HG03457 (cell line): ENCODE data around the gene C8B.

ENCODE experiments used
- ATAC-seq: cut with Tn5 transposase; IDR thresholded peaks from one replicate; pipeline ENCODE4 v1.9.1; 2021; ENCODE audit warnings: moderate number of reproducible peaks; ENCODE audit not compliant: unreplicated experiment

Gene C8B

GRCh38 chr1:56905667-56906066, 60.1 kb downstream of the C8B start:
- ATAC-seq: no peak

GRCh38 chr1:56904663-56905397, 61.0 kb downstream of the C8B start:
- ATAC-seq: no peak

- ATAC-seq: no peak
Observed at GRCh38 chr1:56903778-56904177, 62.0 kb downstream of the C8B start.

GRCh38 chr1:56901716-56902115, 64.1 kb downstream of the C8B start:
- ATAC-seq: no peak

GRCh38 chr1:56898879-56899278, 66.9 kb downstream of the C8B start:
- no peak for ATAC-seq

- no peak for ATAC-seq
Observed at GRCh38 chr1:56898005-56898373, 67.8 kb downstream of the C8B start.

DNA sequence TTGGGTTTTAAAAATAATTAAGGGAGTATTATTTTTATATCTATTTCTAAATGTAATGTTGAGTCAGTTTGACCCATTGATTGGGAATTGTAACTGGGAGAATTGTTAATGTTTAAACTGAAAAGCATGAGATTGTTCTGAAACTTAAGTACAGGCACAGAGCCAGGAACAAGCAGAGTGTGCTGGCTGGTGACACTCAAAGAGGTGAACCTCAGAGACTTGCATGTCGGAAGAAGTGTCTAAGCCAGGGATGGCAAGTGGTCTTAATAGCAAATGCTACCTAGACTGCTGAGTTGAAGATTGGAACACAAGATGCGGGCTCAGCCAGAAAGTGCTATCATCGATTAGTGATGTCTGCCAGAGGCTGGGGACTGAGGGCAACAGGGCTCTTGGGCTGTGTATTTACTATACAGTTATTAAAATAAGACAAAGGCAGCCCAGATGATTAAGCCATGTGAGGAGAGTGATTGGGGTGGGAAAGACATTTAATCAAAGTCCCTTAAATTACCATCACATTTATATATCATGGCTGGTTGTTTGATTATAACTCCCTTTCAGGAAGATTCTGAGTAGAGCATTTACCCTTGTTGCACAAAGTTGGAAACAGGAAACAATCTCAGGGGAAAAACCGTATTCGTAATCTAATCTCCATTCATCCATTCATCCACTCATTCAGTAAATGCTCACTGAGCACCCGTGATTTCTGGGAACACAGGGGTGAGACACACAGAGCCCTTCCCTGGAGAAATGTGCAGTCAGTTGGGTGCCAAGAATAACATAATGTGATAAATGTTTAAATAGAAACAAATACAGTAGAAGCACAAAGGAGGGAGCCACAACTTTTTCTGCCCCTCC, 68.4 kb downstream of the C8B start:
- no peak for ATAC-seq

- ATAC-seq: no peak
Observed at GRCh38 chr1:56894014-56894413, 71.8 kb downstream of the C8B start.

- no peak for ATAC-seq
Observed at GRCh38 chr1:56890229-56890628, 75.6 kb downstream of the C8B start.

- ATAC-seq: no peak
Observed at GRCh38 chr1:56881417-56881816, 84.4 kb downstream of the C8B start.

DNA sequence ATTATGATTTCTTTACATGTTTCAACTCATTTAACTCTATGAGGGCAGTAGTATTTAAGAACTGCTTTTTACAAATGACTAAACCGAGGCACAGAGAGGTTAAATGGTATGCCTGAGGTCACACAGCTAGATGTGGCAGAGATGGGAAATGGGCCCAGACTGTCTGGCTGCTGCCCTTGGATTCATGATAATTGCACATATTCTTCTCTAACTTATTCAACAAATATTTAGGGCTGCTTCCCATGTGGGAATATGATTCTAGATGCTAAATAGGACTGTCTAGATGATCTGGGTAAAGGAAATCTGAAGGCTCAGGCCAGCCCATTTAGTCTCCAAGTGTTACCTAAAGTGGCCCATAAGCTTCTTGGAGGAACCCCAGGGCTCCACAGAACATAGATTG, 85.0 kb downstream of the C8B start:
- ATAC-seq: no peak
